Omental fat pad (tissue), 4 donors: ENCODE measurements around the gene GALNT11. TPM values are rescaled to one million over a fixed set of nuclear protein-coding genes. Genes with fewer than 3 reads are reported as not detected.
"Not testable (repeated sequence)": the region's sequence is repeated elsewhere in the genome, so short reads cannot be mapped to it uniquely, and the experiment has no call there.

Experiments
- ATAC-seq: fragments of 150-250 bp; one replicate; pipeline ENCODE4 v1.9.1; 2016; ENCODE audit warnings: mild to moderate bottlenecking, moderate library complexity; ENCODE audit not compliant: low FRiP score
- DNase-seq: peaks from one replicate; pipeline ENCODE4 v3.0.0-alpha.2; 2019; ENCODE audit warnings: low spot score
- CTCF ChIP-seq, 3 donors: fragments of 450-650 bp; IDR thresholded peaks; one replicate each; pipeline ENCODE4 v1.5.1; 2016 to 2017; ENCODE audit warnings: antibody characterized with exemption in 3 of 3, mild to moderate bottlenecking in 3 of 3, moderate library complexity in 2 of 3
- total RNA-seq, 4 donors: library from RNA; depleted of rRNA; stranded (reverse); fragments of >200 nt; gene quantifications; one replicate each; pipeline ENCODE4 v1.1.0, GENCODE V29; 2016

Gene GALNT11
- total RNA-seq, 4 donors from 2014 or later = 45.2 to 53.4 (median 51.4) TPM

GRCh38 chr7:152013974-152014373 is 11.5 kb upstream of the GALNT11 start:
- ATAC-seq = no peak
- no peak for DNase-seq
- no peak for TF ChIP-seq CTCF (IDR thresholded peaks at IDR 0.05)

GRCh38 chr7:152014722-152015121 is 10.8 kb upstream of the GALNT11 start:
- no peak for TF ChIP-seq CTCF (IDR thresholded peaks at IDR 0.05)
- no peak for DNase-seq
- ATAC-seq = no peak

- no peak for DNase-seq
- no peak for TF ChIP-seq CTCF (IDR thresholded peaks at IDR 0.05)
- no peak for ATAC-seq
These were observed 9.9 kb upstream of the GALNT11 start for GRCh38 chr7:152015600-152015999.

- no peak for TF ChIP-seq CTCF (IDR thresholded peaks at IDR 0.05)
- ATAC-seq = no peak
These were observed 8.5 kb upstream of the GALNT11 start for GRCh38 chr7:152016947-152017346.

GRCh38 chr7:152017683-152018082 is 7.8 kb upstream of the GALNT11 start:
- not testable (repeated sequence) for ATAC-seq, DNase-seq

More at GRCh38 chr7:152016947-152017346, 8.5 kb upstream of the GALNT11 start:
- no peak for DNase-seq

GRCh38 chr7:152021740-152022139 is 3.7 kb upstream of the GALNT11 start:
- not testable (repeated sequence) for DNase-seq

GRCh38 chr7:152025937-152026890 is 740 bp downstream of the GALNT11 start:
- DNase-seq (no peak), ATAC-seq (no peak)
- TF ChIP-seq CTCF (IDR thresholded peaks at IDR 0.05) = no peak

More at GRCh38 chr7:152021740-152022139, 3.7 kb upstream of the GALNT11 start:
- ATAC-seq = not testable (repeated sequence)

- not testable (repeated sequence) for ATAC-seq, DNase-seq
These were observed 2.3 kb downstream of the GALNT11 start for GRCh38 chr7:152027491-152028365.

GRCh38 chr7:152030059-152030458 is 4.6 kb downstream of the GALNT11 start:
- not testable (repeated sequence) for ATAC-seq, DNase-seq

GRCh38 chr7:152030639-152031038 is 5.2 kb downstream of the GALNT11 start:
- DNase-seq, ATAC-seq: not testable (repeated sequence)
